Gastroesophageal sphincter (tissue), 4 donors: ENCODE results near the gene DYSF. TPM values are rescaled to one million over a fixed set of nuclear protein-coding genes. Genes with fewer than 3 reads are reported as not detected.

Experiments
- ATAC-seq: fragments of 150-250 bp; one replicate; pipeline ENCODE4 v1.9.1; 2016; ENCODE audit warnings: mild to moderate bottlenecking, moderate library complexity
- H3K27ac ChIP-seq, 4 donors: fragments of 200-600 bp; sonication (generic) in 3 of 4; 1 replicate in 3 of 4; 2 replicates in 1 of 4; pipeline ENCODE4 v1.5.1; 2016 to 2019
- H3K27me3 ChIP-seq: fragments of 200-600 bp; sonication (generic); one replicate; pipeline ENCODE4 v1.5.1; 2019
- H3K36me3 ChIP-seq, 2 donors: fragments of 200-600 bp; sonication (generic); one replicate each; pipeline ENCODE4 v1.5.1; 2019; ENCODE audit warnings: control low read depth in 1 of 2
- H3K4me1 ChIP-seq, 3 donors: fragments of 200-600 bp; sonication (generic); 1 replicate in 2 of 3; 2 replicates in 1 of 3; pipeline ENCODE4 v1.5.1; 2016 to 2019; ENCODE audit warnings: control low read depth in 2 of 3
- H3K4me3 ChIP-seq, 2 donors: fragments of 200-600 bp; sonication (generic); one replicate each; pipeline ENCODE4 v1.5.1; 2019; ENCODE audit warnings: mild to moderate bottlenecking in 1 of 2, moderate library complexity in 1 of 2
- H3K9me3 ChIP-seq, 3 donors: fragments of 200-600 bp; sonication (generic); one replicate each; pipeline ENCODE4 v1.5.1; 2017 to 2019; ENCODE audit warnings: control low read depth in 2 of 3
- EP300 ChIP-seq: sonication (generic); formaldehyde crosslinking; IDR thresholded peaks from one replicate; pipeline ENCODE4 v1.6.1; 2017; ENCODE audit warnings: antibody characterized with exemption, mild to moderate bottlenecking
- POLR2A ChIP-seq, 2 donors: fragments of 450-650 bp; IDR thresholded peaks; one replicate each; pipeline ENCODE4 v1.6.1; 2017; ENCODE audit warnings: antibody characterized with exemption in 2 of 2, mild to moderate bottlenecking in 2 of 2, moderate library complexity in 1 of 2
- POLR2AphosphoS5 ChIP-seq: sonication (generic); formaldehyde crosslinking; IDR thresholded peaks from one replicate; pipeline ENCODE4 v1.6.1; 2017; ENCODE audit warnings: antibody characterized with exemption
- WGBS, 2 donors: methylation state at CpG; one replicate each; pipeline ENCODE4 v1.1.5; 2018; ENCODE audit warnings: low coverage in 1 of 2; 5-methylcytosine and 5-hydroxymethylcytosine counted together
- total RNA-seq, 4 donors: library from RNA; depleted of rRNA; stranded (reverse); fragments of >200 nt; gene quantifications; one replicate each; pipeline ENCODE4 v1.1.0, GENCODE V29; 2016
- TF ChIP-seq, protein P1 (sequence below), 4 experiments: fragments of 200-600 bp in 2 of 4; fragments of 450-650 bp in 2 of 4; sonication (generic) in 1 of 4; IDR thresholded peaks; one replicate each; pipeline ENCODE4 v1.5.1; 2017 to 2019; ENCODE audit warnings: antibody characterized with exemption in 4 of 4, mild to moderate bottlenecking in 2 of 4, moderate library complexity in 2 of 4

DYSF gene
- total RNA-seq, 4 donors from 2014 or later: 11.0 to 50.1 (median 17.4) TPM

DNA sequence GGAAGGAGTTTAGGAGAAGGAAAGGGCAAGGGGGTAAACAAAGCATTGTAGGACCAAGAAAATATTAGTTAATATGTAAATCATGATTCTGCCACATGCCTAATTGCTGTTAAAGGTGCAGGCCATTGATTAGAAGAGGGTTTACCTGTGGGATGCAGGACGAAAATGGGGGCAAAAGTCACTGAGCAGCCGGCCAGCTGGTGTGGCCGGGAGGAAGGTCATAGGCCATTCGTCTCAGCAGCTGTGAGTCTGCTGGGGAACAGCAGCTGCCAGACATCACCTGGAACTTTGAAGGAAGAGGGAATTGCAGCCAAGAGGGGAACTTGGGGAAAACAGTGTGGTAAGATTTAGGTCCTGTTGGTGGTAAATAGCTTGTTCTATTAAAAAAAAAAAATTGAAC is 184.4 kb downstream of the DYSF start:
- peaks cover 0 to 7% (median 0%) of the 10 kb centered on the region in 3 donors for H3K4me1 ChIP-seq
- H3K4me3 ChIP-seq: no peak overlapping the region
- 57 to 63% methylated on average over 3 to 4 of the region's 4 CpGs for WGBS, 2 donors
- H3K27ac ChIP-seq: no peak overlapping the region
- no peaks in the 10 kb centered on the region for H3K36me3 ChIP-seq
- H3K9me3 ChIP-seq: no peaks in the 10 kb centered on the region
- no peaks in the 10 kb centered on the region for H3K27me3 ChIP-seq
- no peak for ATAC-seq
- no peak for TF ChIP-seq POLR2A (IDR thresholded peaks at IDR 0.05)
- TF ChIP-seq EP300: no peak
- TF ChIP-seq, protein P1, sequence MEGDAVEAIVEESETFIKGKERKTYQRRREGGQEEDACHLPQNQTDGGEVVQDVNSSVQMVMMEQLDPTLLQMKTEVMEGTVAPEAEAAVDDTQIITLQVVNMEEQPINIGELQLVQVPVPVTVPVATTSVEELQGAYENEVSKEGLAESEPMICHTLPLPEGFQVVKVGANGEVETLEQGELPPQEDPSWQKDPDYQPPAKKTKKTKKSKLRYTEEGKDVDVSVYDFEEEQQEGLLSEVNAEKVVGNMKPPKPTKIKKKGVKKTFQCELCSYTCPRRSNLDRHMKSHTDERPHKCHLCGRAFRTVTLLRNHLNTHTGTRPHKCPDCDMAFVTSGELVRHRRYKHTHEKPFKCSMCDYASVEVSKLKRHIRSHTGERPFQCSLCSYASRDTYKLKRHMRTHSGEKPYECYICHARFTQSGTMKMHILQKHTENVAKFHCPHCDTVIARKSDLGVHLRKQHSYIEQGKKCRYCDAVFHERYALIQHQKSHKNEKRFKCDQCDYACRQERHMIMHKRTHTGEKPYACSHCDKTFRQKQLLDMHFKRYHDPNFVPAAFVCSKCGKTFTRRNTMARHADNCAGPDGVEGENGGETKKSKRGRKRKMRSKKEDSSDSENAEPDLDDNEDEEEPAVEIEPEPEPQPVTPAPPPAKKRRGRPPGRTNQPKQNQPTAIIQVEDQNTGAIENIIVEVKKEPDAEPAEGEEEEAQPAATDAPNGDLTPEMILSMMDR (IDR thresholded peaks at IDR 0.05): no peak
- no peak for TF ChIP-seq POLR2AphosphoS5

DNA sequence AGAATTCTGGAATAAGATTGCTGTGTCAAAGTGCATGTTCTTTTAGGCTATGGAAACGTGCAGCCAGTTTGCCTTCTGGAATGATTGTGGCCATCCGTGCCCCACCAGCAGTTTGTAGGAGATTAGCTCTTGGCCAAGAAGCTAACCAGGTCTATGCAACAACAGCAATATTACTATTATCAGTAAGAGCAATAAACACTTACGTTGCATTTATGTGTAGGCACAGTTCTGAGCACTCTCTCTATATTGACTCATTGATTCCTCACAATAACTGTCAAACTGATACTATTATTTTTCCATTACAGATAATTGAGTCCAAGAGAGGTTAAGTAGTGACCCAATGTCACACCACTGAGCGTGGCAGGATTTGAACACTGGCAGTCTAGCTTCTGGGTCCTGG is 186.4 kb downstream of the DYSF start:
- ATAC-seq: no peak
- Histone ChIP-seq H3K9me3 (no peaks in the 10 kb centered on the region), H3K4me1 (peaks cover 0 to 7% (median 0%) of the 10 kb centered on the region in 3 donors), H3K27ac (no peak overlapping the region), H3K36me3 (peaks cover 0 to 7% of the 10 kb centered on the region in 2 donors), H3K4me3 (no peak overlapping the region), H3K27me3 (no peaks in the 10 kb centered on the region)
- 82 to 88% methylated on average over 4 of the region's 4 CpGs for WGBS, 2 donors
- no peak for TF ChIP-seq EP300

DNA sequence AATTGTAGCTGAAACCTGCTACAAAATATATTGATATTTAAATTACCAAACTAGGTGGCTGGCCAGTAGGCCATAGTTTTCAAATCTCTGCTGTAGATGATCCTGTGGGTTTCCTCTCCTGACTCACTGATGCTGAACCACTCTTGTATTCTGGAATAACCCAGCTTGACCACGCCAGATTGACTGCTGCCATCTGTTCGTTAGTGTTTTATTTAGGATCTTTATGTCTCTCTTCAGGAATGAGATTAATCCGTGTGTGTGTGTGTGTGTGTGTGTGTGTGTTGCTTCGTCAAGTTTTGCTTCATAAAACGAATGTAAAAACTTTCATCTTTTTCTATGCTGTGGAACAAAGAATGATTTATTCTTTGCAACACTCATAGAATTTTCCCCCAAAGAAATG is 187.1 kb downstream of the DYSF start:
- Histone ChIP-seq H3K27me3 (no peaks in the 10 kb centered on the region), H3K4me3 (no peak overlapping the region), H3K9me3 (no peaks in the 10 kb centered on the region), H3K36me3 (peaks cover 0 to 7% of the 10 kb centered on the region in 2 donors), H3K4me1 (peaks cover 0 to 11% (median 0%) of the 10 kb centered on the region in 3 donors), H3K27ac (no peak overlapping the region)
- no peak for ATAC-seq
- TF ChIP-seq POLR2A (IDR thresholded peaks at IDR 0.05) (no peak), EP300 (no peak)
- WGBS, 2 donors: 67 to 77% methylated on average over 4 to 5 of the region's 5 CpGs

DNA sequence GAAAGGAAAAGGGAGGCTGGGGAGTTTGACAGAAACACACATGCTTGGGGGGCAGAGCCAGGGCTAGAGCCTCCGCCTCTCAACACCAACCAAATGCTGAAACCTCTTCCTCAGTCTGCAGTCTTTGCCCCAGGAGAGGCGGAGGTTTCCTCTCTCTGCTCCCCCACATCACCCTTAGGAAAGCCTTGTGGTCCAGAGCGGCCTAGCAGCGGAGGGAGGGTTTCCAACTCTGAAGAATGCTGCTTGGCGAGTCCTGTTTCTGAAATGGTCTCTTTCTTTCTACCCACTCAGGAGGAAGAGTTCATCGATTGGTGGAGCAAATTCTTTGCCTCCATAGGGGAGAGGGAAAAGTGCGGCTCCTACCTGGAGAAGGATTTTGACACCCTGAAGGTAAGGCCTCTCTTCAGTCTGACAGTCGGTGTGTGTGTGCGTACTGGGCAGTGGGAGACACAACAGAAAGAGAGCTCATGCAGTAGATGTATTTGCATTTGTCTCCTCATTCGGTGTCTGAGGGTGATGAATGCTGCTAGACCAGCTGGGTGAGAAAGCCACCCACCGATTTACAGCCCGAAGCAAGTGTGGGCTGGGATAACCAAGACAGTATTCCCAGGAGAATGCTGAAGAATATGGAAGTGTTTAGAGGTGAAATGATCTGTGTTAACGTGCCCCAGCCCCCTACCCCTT is 190.5 kb downstream of the DYSF start:
- Histone ChIP-seq H3K4me1 (peaks cover 0 to 12% (median 7%) of the 10 kb centered on the region in 3 donors), H3K4me3 (no peak overlapping the region), H3K9me3 (no peaks in the 10 kb centered on the region), H3K27ac (no peak overlapping the region), H3K36me3 (peaks cover 0 to 7% of the 10 kb centered on the region in 2 donors), H3K27me3 (no peaks in the 10 kb centered on the region)
- TF ChIP-seq POLR2A (IDR thresholded peaks at IDR 0.05): no peak
- TF ChIP-seq, protein P1 (IDR thresholded peaks at IDR 0.05): no peak
- ATAC-seq: no peak
- WGBS, 2 donors: 84 to 100% methylated on average over 1 to 11 of the region's 13 CpGs

DNA sequence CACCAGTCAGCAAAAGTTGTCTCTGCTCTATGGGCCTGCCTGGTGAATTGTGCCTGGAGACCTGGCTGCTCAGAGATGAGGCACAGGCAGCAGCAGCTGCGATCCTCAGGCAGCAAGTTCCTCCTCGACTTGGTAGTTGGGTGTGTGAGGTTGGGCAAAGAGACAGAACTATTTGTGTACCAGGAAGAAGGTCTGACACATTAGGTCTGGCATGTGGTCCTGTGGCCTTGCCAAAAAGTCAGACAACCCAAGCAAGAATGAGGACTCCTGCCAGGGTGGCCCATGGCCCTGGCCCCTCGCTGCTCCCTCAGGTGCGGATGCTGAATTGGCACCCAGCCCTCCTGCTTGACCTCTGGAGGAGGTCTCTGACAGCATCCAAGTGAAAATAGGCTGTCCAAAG is 192.7 kb downstream of the DYSF start:
- WGBS, 2 donors: no CpG with 5 or more reads among the region's 4 CpGs
- peak; percentile 76 for ATAC-seq
- H3K4me3 ChIP-seq: no peak overlapping the region
- peak overlapping the region in 1 of 4 donors; percentile 19 for H3K27ac ChIP-seq
- TF ChIP-seq POLR2AphosphoS5 (peak; percentile 26), POLR2A (IDR thresholded peaks at IDR 0.05) (no peak), EP300 (no peak)
- TF ChIP-seq, protein P1 (IDR thresholded peaks at IDR 0.05): no peak
- no peaks in the 10 kb centered on the region for H3K9me3 ChIP-seq
- no peaks in the 10 kb centered on the region for H3K27me3 ChIP-seq
- H3K36me3 ChIP-seq: peaks cover 0 to 7% of the 10 kb centered on the region in 2 donors
- H3K4me1 ChIP-seq: peaks cover 0 to 12% (median 7%) of the 10 kb centered on the region in 3 donors

- no peak overlapping the region for H3K27ac ChIP-seq
- TF ChIP-seq POLR2AphosphoS5 (no peak), POLR2A (IDR thresholded peaks at IDR 0.05) (no peak), EP300 (no peak)
- TF ChIP-seq, protein P1 (IDR thresholded peaks at IDR 0.05): no peak
- peaks cover 0 to 12% (median 7%) of the 10 kb centered on the region in 3 donors for H3K4me1 ChIP-seq
- peaks cover 0 to 7% of the 10 kb centered on the region in 2 donors for H3K36me3 ChIP-seq
- no peaks in the 10 kb centered on the region for H3K27me3 ChIP-seq
- H3K9me3 ChIP-seq: no peaks in the 10 kb centered on the region
- no peak for ATAC-seq
- 82 to 91% methylated on average over 1 of the region's 1 CpG for WGBS, 2 donors
- H3K4me3 ChIP-seq: no peak overlapping the region
These were observed 194.0 kb downstream of the DYSF start for GRCh38 chr2:71647356-71647755.
